Activated CD4-positive, alpha-beta T cell treated with anti-CD3 and anti-CD28 coated beads, Interleukin-2, Interleukin-4, amounts not matched to agents 100 ng/mL and 50 ng/mL, durations not matched to agents 16 hours and 8 hours (primary cell): ENCODE measurements around the gene SIL1.

Experiments used
- DNase-seq: peaks from one replicate; pipeline ENCODE4 v3.0.0-alpha.2; 2020; ENCODE audit warnings: low spot score

The SIL1 gene

DNA sequence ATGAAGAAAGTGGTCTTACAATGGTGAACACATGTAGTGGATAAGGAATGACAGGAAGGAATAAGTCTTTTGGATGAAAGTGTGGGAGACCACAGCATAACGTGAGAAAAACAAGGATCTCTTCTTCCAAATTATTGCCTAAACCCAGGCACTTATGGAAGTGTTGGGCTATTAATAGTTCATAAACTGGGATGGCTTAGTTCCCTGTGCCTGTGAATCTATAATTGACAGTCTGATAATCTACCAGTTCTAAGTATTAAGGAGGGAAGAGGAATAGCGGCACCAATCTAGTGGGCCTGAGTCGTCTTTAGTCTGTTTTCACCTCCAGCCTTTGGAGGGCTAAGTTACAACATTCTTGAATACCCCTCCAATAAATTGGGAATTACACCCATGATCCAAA, 283.8 kb downstream of the SIL1 start:
- DNase-seq: no peak

DNA sequence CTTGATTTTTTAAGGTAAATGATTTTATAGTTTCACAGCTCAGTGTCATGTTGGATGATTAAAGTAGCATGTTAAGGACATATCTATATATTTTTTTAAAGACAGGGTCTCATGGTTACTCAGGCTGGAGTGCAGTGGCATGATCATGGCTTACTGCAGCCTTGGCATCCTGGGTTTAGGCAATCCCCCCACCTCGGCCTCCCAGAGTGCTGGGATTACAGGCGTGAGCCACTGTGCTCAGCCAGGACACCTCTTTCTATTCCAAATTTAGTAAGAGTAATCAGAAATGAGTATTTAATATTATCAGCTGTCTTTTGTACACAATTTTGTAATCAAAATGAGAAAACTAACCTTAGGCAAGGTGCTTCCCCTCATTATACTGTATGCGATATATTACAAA, 284.4 kb downstream of the SIL1 start:
- DNase-seq: no peak

DNA sequence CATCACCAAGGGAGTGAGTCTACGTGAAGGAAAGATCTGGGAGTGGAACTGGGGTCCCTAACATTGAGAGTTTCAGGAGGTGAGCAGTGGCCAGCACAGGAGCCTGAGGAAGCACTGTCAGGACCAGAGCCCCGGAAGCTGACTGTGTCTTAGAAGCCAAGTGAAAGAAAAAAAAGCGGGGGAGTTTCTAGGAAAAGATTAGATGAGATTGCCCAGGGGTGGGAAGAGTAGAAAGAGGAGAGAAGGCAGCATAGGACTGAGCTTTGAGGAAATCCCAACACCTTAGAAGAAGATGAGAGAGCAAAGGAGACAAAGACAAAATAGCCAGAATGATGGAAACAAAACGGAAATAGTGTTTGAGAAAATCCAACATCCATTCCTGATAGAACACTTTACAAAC, 286.1 kb downstream of the SIL1 start:
- DNase-seq: no peak

DNA sequence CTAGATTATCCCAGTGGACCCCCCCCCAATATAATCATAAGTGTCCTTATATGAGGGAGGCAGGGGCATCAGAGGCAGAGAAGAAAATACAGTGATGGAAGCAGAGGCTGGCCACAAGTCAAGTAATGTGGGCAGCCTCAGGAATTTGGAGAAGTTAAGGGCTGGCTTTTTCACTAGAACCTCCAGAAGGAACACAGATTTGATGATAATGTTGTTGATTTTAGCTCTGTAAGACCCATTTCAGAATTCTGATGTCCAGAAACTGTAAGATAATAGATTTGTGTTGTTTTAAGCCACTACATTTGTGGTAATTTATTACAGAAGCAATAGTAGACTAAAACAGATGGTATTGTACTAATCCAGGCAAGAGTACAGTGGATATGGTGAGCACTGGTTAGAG, 286.7 kb downstream of the SIL1 start:
- no peak for DNase-seq

DNA sequence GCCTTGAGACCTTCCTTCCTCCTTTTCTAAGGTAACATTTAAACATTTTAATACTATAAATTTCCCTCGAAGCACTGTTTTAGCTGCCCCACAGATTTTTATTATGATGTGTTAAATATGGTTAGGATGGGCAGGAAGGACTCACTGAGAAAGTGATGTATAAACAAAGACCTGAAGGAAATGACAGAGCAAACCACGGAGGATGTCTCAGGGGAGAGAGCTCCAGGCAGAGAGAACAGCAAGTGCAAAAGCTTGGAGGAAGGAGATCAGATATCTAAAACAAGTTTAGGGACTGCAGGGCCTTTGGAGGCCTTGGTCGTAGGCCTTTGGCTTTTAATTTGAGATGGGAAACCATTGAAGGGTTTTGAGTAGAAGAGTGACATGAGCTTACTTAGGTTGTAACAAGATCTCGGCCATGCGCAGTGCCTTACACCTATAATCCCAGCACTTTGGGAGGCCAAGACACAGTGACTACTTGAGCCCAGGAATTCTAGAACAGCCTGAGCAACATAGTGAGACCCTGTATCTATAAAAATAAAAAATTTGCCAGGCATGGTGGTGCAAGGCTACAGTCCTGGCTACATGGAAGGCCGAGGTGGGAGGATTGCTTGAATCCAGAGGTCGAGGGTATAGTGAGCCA, 287.5 kb downstream of the SIL1 start:
- DNase-seq: peak; percentile 22

DNA sequence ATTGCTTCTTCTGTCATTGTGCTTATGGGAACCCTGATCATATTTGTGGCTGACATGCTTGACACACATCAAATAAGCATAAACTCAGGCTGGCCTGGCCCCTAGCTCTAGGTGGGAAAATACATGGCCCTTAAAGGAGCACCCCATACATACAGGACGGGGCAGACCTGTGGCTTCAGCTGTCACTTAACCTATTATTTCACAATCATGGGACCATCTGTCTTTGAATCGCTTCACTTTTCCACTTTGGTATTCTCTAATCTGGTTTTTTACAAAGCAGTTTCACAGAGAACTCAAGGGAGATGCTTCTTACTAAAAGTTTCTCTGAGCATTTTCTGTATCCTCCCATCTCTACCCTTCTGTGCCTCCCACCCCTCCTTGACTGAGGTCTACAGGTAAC, 288.4 kb downstream of the SIL1 start:
- DNase-seq: no peak

DNA sequence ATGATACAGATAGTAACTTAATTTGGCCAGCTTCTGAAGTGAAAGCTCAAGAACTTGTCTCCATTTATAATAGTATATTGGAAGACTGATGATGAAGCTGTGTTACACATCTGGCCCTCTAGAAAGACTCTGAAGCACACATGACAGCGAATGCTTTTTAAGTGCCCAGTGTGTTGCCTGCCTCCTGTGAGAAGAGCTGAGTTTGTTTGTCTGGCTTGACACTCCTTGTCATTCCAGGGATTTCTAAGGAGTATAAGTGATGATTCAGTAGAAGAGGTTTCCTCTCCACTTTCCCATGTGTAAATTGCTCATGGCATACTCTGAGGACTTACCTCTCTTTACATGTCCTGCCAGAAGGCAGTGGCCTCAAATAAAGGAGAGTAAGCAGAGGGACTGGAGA, 292.6 kb downstream of the SIL1 start:
- DNase-seq: no peak

DNA sequence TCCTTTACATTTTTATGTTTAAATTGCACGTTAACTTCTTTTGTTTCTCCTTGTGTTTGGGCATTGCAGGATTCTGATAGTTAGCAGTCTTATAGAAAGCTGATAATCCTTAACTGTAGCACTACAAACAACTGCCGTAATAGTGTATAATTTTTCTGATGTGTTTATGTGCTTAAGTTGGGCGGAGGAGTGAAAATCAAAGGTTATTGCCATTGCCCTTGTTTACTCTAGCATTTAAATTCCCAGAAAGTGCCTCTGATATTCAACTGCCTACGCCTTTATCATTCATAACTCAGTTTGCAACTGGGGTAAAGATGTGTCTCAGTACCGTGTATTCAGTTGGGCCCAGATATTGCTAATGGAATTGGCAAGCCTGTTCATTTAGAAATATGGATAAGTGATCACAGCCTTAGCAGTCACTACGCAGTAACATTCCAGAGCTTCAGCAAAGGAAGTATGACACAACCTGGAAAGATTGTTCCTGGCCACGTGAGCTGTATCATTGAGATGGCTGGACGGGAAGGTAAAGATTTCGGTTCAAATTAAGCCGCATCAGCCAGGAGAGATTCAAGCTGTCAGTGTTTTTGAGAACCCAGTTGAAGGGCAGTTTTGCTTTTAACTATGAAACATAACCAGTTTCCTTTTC, 294.9 kb downstream of the SIL1 start:
- DNase-seq: no peak

DNA sequence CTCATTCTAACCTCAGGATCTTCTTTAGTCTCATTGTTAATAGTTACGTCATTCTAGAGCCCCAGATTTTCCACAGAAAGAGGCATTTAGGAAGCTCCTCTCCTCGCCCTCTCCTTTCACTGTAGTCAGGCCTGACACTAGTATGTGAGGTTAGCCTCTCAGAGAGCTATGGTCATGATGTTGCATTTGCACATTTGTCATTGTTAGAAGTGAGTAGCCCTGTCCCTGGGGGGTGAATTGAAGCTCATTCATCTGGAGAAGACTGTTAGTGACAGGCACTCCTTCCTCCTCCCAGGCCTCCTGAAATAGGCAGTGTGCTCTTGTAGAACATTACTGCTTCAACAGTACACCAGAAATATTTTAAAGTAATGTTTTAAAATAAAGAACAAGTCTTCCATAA, 296.5 kb downstream of the SIL1 start:
- DNase-seq: no peak

DNA sequence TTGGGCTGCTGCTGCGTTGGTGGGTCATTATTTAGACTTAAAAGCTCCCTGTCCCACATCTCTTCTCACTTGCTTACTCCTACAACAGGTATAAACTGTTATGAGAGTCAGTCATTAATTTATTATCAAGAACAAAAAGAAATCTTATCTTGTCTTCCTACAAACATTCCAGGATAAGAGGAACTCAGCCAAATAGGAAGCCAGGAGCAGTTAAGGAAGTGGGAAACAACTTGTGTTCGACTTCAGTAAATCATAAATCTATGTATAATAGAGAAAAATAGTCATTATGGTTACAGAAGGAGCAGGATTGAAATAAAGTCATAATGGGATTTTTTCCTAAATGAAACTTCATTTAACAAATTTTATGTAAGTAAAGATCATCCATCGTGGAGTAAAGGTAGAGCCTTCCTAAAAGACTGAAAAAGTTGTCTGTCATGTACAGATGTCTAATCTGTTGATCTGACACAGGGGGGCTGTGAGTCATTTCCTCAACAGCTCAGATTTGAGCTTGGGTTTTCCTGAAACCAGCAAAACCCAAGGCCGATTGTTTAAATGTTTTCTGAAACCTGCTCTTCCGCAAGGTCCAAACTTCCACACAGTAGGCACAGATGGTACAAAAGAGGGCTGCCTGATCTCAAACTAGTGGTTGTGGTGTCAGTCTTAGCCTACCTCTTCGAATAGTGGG, 297.7 kb downstream of the SIL1 start:
- peak; percentile 65 for DNase-seq

DNA sequence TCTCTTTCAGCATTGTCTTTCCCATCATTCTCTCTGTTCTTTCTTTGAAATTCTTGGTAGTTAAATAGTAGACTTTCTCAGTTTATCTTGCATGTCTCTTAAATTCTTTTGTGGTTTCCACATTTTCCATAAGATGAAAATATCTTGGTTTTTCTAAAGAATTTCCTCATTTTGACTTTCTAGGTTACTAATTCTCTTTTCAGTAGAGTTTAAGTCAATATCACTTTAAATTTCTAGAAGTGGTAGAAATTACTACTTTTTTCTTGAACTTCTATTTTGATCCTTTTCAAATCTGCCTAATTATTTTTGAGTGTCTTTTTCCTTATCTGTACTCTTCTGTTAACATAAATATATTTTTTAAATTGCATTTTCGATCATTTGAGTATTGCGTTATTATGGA, 299.4 kb downstream of the SIL1 start:
- no peak for DNase-seq

DNA sequence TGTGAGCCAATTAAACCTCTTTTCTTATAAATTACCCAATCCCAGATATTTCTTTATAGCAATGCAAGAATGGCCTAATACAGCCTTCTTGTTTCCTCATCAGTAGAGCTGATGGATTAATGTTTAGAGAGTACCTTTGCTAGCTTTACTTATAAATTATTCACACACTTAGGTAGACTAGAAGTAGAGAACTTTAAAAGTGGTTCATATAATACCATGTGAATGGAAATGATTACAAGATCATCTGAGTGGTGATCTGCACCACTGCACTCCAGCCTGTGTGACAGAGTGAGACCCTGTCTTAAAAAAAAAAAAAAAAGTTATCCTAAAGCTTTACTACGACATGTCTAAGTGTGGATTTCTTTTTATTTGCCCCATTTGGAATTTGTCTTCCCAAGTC, 299.9 kb downstream of the SIL1 start:
- no peak for DNase-seq
